CD4-positive, alpha-beta T cell (primary cell): ENCODE measurements around the gene AMPH. TPM values are rescaled to one million over a fixed set of nuclear protein-coding genes. Genes with fewer than 3 reads are reported as not detected.

Experiments used
- ATAC-seq: fragments of 200-7000 bp; cut with Tn5 transposase; one replicate; pipeline ENCODE4 v1.10.0; 2022; ENCODE audit warnings: mild to moderate bottlenecking; ENCODE audit not compliant: poor library complexity
- CTCF ChIA-PET: fragments of 350-600 bp; sonication (Branson Sonifier 250); formaldehyde crosslinking; loops from one replicate; lab custom pipeline; 2021; ENCODE audit warnings: antibody characterized with exemption, inconsistent platforms; lab: Charles Lee
- POLR2A ChIA-PET: fragments of 350-600 bp; sonication (Branson Sonifier 250); formaldehyde crosslinking; loops from one replicate; lab custom pipeline; 2021; ENCODE audit warnings: antibody characterized with exemption, inconsistent platforms; lab: Charles Lee
- DNase-seq, 14 experiments: peaks; one replicate each; pipeline ENCODE4 v3.0.0-alpha.2; 2013 to 2020; ENCODE audit warnings: mixed read lengths in 2 of 14
- H3K27ac ChIP-seq, 2 donors: one replicate each; pipeline versions ENCODE4 v1.5.1 to v1.7.0; 2013; ENCODE audit warnings: low read length in 2 of 2, low read depth in 1 of 2, mild to moderate bottlenecking in 1 of 2
- H3K27me3 ChIP-seq, 2 experiments: 1 replicate in 1 of 2; 2 replicates in 1 of 2; pipeline versions ENCODE4 v1.6.1 to v1.7.0; 2013; ENCODE audit warnings: low read length in 2 of 2, control low read depth in 1 of 2, mild to moderate bottlenecking in 1 of 2, moderate library complexity in 1 of 2; ENCODE audit not compliant: insufficient read depth in 2 of 2, control insufficient read depth in 1 of 2
- H3K36me3 ChIP-seq: one replicate; pipeline ENCODE4 v1.6.1; 2013; ENCODE audit warnings: low read length, control low read depth; ENCODE audit not compliant: insufficient read depth
- H3K4me1 ChIP-seq: one replicate; pipeline ENCODE4 v1.6.1; 2013; ENCODE audit warnings: low read length, control low read depth; ENCODE audit not compliant: insufficient read depth
- H3K4me3 ChIP-seq: one replicate; pipeline ENCODE4 v1.5.1; 2013; ENCODE audit warnings: mild to moderate bottlenecking, low read length, moderate library complexity
- H3K9me3 ChIP-seq, 2 experiments: 1 replicate in 1 of 2; 2 replicates in 1 of 2; pipeline versions ENCODE4 v1.6.1 to v1.7.0; 2013; ENCODE audit warnings: low read length in 2 of 2, mild to moderate bottlenecking in 2 of 2, control low read depth in 1 of 2, moderate library complexity in 1 of 2; ENCODE audit not compliant: control insufficient read depth in 1 of 2, insufficient read depth in 1 of 2
- H3K27ac Mint-ChIP-seq: one replicate; pipeline ENCODE4 v1.8.0; 2020; ENCODE audit warnings: mixed read lengths
- H3K27me3 Mint-ChIP-seq: one replicate; pipeline ENCODE4 v1.8.0; 2021; ENCODE audit warnings: mixed read lengths
- H3K36me3 Mint-ChIP-seq: one replicate; pipeline ENCODE4 v1.8.0; 2021; ENCODE audit warnings: low read depth, mixed read lengths
- H3K4me1 Mint-ChIP-seq: one replicate; pipeline ENCODE4 v1.8.0; 2021; ENCODE audit warnings: low read depth, mixed read lengths
- H3K4me3 Mint-ChIP-seq: one replicate; pipeline ENCODE4 v1.8.0; 2020; ENCODE audit warnings: mild to moderate bottlenecking, mixed read lengths
- H3K9me3 Mint-ChIP-seq: one replicate; pipeline ENCODE4 v1.8.0; 2020; ENCODE audit warnings: mixed read lengths
- CTCF ChIP-seq: fragments of 200-600 bp; IDR thresholded peaks from one replicate; pipeline ENCODE4 v1.8.0; 2022; ENCODE audit warnings: antibody characterized with exemption, mild to moderate bottlenecking
- intact Hi-C, 2 experiments: fragments of 100-400 bp; cut with DNase I in 1 of 2; cut with micrococcal nuclease in 1 of 2; formaldehyde crosslinking; loops; one replicate each; pipeline versions ENCODE4 v1.15.1 to v1.9.0; 2023 to 2025; cut with DNase I, micrococcal nuclease
- total RNA-seq, 174 experiments: library from RNA in 2 of 174; stranded (reverse) in 2 of 174; gene quantifications; one replicate each; pipeline ENCODE4 v1.2.3 and lab custom pipeline; 2021 to 2026

The AMPH gene
- total RNA-seq, 2 experiments from 2014 or later: not detected

DNA sequence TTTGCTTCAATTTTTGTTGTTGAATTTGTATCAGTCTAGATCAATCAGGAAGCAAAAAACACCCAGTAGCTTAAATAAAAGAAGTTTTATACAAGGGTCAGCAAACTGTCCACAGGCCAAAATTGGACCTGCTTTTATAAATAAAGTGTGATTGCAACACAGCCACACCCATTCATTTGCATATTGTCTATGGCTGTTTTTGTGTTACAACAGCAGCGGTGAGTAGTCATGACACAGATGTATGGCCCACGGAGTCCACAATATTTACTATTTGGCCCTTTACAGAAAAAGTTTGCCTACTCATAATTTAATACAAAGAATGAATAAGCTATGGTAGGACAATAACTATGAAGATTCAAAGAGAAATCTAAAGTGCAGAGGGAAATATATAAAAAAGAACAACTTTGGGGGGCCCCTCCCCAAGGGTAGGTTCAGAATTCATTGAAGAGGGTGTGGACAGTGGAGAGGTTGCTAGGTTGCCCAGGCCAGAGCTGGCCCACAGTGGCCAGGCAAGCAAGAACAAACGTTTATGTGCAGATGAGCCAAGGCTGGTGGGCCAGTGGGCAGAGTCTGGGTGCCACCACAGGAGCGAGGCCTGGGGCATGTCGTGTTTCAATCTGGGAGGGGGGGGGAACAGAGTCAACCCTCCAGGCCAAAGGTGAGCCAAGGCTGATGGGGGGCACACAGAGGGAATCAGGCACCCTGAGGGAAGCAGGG lies 47.0 kb upstream of the AMPH start:
- DNase-seq (no peak), ATAC-seq (no peak)
- Mint-ChIP-seq H3K27ac (no peak overlapping the region), H3K9me3 (no peaks in the 10 kb centered on the region), H3K4me1 (no peaks in the 10 kb centered on the region), H3K36me3 (no peaks in the 10 kb centered on the region), H3K27me3 (no peaks in the 10 kb centered on the region), H3K4me3 (no peak overlapping the region)
- intact Hi-C loops: no loop called here
- Histone ChIP-seq H3K27me3 (no peaks in the 10 kb centered on the region), H3K4me3 (no peak overlapping the region), H3K36me3 (no peaks in the 10 kb centered on the region), H3K9me3 (no peaks in the 10 kb centered on the region), H3K27ac (no peak overlapping the region), H3K4me1 (no peaks in the 10 kb centered on the region)
- TF ChIP-seq CTCF: no peak
- ChIA-PET CTCF (no interaction called here), POLR2A (no interaction called here)

- Histone ChIP-seq H3K4me3 (no peak overlapping the region), H3K9me3 (no peaks in the 10 kb centered on the region), H3K36me3 (no peaks in the 10 kb centered on the region), H3K4me1 (no peaks in the 10 kb centered on the region), H3K27me3 (no peaks in the 10 kb centered on the region), H3K27ac (no peak overlapping the region)
- Mint-ChIP-seq H3K27ac (no peak overlapping the region), H3K4me3 (no peak overlapping the region), H3K9me3 (no peaks in the 10 kb centered on the region), H3K27me3 (no peaks in the 10 kb centered on the region), H3K4me1 (no peaks in the 10 kb centered on the region), H3K36me3 (no peaks in the 10 kb centered on the region)
- DNase-seq (no peak), ATAC-seq (no peak)
- TF ChIP-seq CTCF: no peak
- intact Hi-C loops: no loop called here
- ChIA-PET POLR2A (no interaction called here), CTCF (no interaction called here)
These were observed 44.4 kb upstream of the AMPH start for GRCh38 chr7:38675494-38676106.

DNA sequence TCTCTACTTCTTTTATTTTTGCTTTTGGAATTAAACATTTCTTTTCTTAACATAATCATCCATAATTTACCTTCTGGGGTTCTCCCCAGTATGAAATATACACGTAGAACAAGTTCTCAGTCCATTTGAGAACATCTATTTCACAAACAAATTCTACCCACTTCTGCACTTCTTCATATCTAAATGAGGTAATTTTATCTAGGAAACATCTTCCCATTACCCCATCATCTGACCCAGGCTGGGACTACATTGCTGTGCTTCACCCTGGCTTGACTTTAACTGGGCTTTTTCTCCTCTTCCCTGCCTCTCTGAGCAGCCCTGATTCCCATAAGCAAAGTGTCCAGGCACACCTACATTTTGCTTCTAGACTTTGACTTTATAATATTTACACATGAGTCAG lies 43.3 kb upstream of the AMPH start:
- ChIA-PET CTCF (no interaction called here), POLR2A (no interaction called here)
- no peak for ATAC-seq
- Histone ChIP-seq H3K27me3 (no peaks in the 10 kb centered on the region), H3K36me3 (no peaks in the 10 kb centered on the region), H3K4me3 (no peak overlapping the region), H3K4me1 (no peaks in the 10 kb centered on the region), H3K27ac (no peak overlapping the region), H3K9me3 (no peaks in the 10 kb centered on the region)
- Mint-ChIP-seq H3K4me3 (no peak overlapping the region), H3K4me1 (no peaks in the 10 kb centered on the region), H3K27me3 (no peaks in the 10 kb centered on the region), H3K36me3 (no peaks in the 10 kb centered on the region), H3K9me3 (no peaks in the 10 kb centered on the region), H3K27ac (no peak overlapping the region)
- TF ChIP-seq CTCF: no peak
- no peak for DNase-seq
- intact Hi-C loops: no loop called here
